DMS 273 treated with DMSO at 0.1 percent for 48 hours (cell line): ENCODE data around the gene ERG.

Experiments
- DNase-seq: peaks from one replicate; lab custom pipeline; 2025; lab: John Stamatoyannopoulos, UW

Gene ERG

GRCh38 chr21:38389354-38389676, 109.0 kb downstream of the ERG start:
- DNase-seq: no peak

GRCh38 chr21:38388647-38389353, 109.5 kb downstream of the ERG start:
- DNase-seq: no peak

GRCh38 chr21:38388203-38388602, 110.1 kb downstream of the ERG start:
- no peak for DNase-seq

GRCh38 chr21:38386967-38387366, 111.3 kb downstream of the ERG start:
- DNase-seq: no peak

GRCh38 chr21:38385427-38386175, 112.7 kb downstream of the ERG start:
- no peak for DNase-seq

- no peak for DNase-seq
Observed at GRCh38 chr21:38384675-38385426, 113.4 kb downstream of the ERG start.

GRCh38 chr21:38384238-38384560, 114.1 kb downstream of the ERG start:
- no peak for DNase-seq

GRCh38 chr21:38383411-38384237, 114.7 kb downstream of the ERG start:
- no peak for DNase-seq

- DNase-seq: no peak
Observed at GRCh38 chr21:38380481-38381137, 117.7 kb downstream of the ERG start.

- DNase-seq: no peak
Observed at GRCh38 chr21:38379147-38379546, 119.1 kb downstream of the ERG start.

GRCh38 chr21:38377165-38378088, 120.8 kb downstream of the ERG start:
- no peak for DNase-seq

- no peak for DNase-seq
Observed at GRCh38 chr21:38376693-38377092, 121.6 kb downstream of the ERG start.

GRCh38 chr21:38376235-38376634, 122.0 kb downstream of the ERG start:
- no peak for DNase-seq

- no peak for DNase-seq
Observed at GRCh38 chr21:38367646-38368045, 130.6 kb downstream of the ERG start.

- DNase-seq: no peak
Observed at GRCh38 chr21:38365521-38365920, 132.8 kb downstream of the ERG start.

GRCh38 chr21:38363693-38364092, 134.6 kb downstream of the ERG start:
- no peak for DNase-seq

- DNase-seq: no peak
Observed at GRCh38 chr21:38361324-38361723, 137.0 kb downstream of the ERG start.

- no peak for DNase-seq
Observed at GRCh38 chr21:38359835-38360234, 138.4 kb downstream of the ERG start.

GRCh38 chr21:38359090-38359489, 139.2 kb downstream of the ERG start:
- no peak for DNase-seq

- no peak for DNase-seq
Observed at GRCh38 chr21:38358666-38359065, 139.6 kb downstream of the ERG start.

- DNase-seq: no peak
Observed at GRCh38 chr21:38358098-38358497, 140.2 kb downstream of the ERG start.
